Stimulated activated naive B cell treated with anti-CD40 and anti-IgM and Interleukin-4, amounts not matched to agents 10 μg/mL and 1 μg/mL and 100 μg/mL, for 72 hours (primary cell): ENCODE data around the gene B9D2.
A peak's percentile ranks its signal among the peaks of the same experiment; 100 is the strongest.
"Not testable (repeated sequence)": the region's sequence is repeated elsewhere in the genome, so short reads cannot be mapped to it uniquely, and the experiment has no call there.

ENCODE experiments used
- ATAC-seq, 2 donors: fragments of 150-1000 bp; cut with Tn5 transposase; replicated peaks; 2 replicates each; pipeline ENCODE4 v1.10.0; 2021; ENCODE audit warnings: moderate library complexity in 1 of 2
- DNase-seq: peaks from one replicate; pipeline ENCODE4 v3.0.0; 2021
- H3K27ac Mint-ChIP-seq: one replicate; pipeline ENCODE4 v1.8.0; 2022; ENCODE audit warnings: mild to moderate bottlenecking, mixed read lengths
- H3K27me3 Mint-ChIP-seq, 2 donors: one replicate each; pipeline ENCODE4 v1.8.0; 2022; ENCODE audit warnings: mixed read lengths in 2 of 2
- H3K36me3 Mint-ChIP-seq, 2 donors: one replicate each; pipeline ENCODE4 v1.8.0; 2022; ENCODE audit warnings: mixed read lengths in 2 of 2, mild to moderate bottlenecking in 1 of 2
- H3K4me1 Mint-ChIP-seq, 2 donors: one replicate each; pipeline ENCODE4 v1.8.0; 2022; ENCODE audit warnings: mixed read lengths in 2 of 2, mild to moderate bottlenecking in 1 of 2
- H3K4me3 Mint-ChIP-seq, 2 donors: one replicate each; pipeline ENCODE4 v1.8.0; 2022; ENCODE audit warnings: mild to moderate bottlenecking in 2 of 2, mixed read lengths in 2 of 2, moderate library complexity in 1 of 2
- H3K9me3 Mint-ChIP-seq, 2 donors: one replicate each; pipeline ENCODE4 v1.8.0; 2022; ENCODE audit warnings: mixed read lengths in 2 of 2, mild to moderate bottlenecking in 1 of 2

Gene B9D2

GRCh38 chr19:41355035-41355434 lies 8.9 kb downstream of the B9D2 start:
- no peaks in the 10 kb centered on the region for H3K27me3 Mint-ChIP-seq
- no peaks in the 10 kb centered on the region for H3K9me3 Mint-ChIP-seq
- H3K36me3 Mint-ChIP-seq: peaks cover 26 to 39% of the 10 kb centered on the region in 2 donors
- H3K4me1 Mint-ChIP-seq: peaks cover 33 to 58% of the 10 kb centered on the region in 2 donors
- H3K4me3 Mint-ChIP-seq: peak overlapping the region in 1 of 2 donors; percentile 19
- peak overlapping the region; percentile 14 for H3K27ac Mint-ChIP-seq
- DNase-seq (no peak), ATAC-seq (no peak)

GRCh38 chr19:41354343-41354953 lies 9.5 kb downstream of the B9D2 start:
- ATAC-seq: no peak
- peak overlapping the region; percentile 93 for H3K27ac Mint-ChIP-seq
- H3K36me3 Mint-ChIP-seq: peaks cover 24 to 40% of the 10 kb centered on the region in 2 donors
- H3K27me3 Mint-ChIP-seq: no peaks in the 10 kb centered on the region
- DNase-seq: no peak
- H3K9me3 Mint-ChIP-seq: no peaks in the 10 kb centered on the region
- H3K4me1 Mint-ChIP-seq: peaks cover 34 to 61% of the 10 kb centered on the region in 2 donors
- peak overlapping the region; percentile 98 to 100 for H3K4me3 Mint-ChIP-seq

DNA sequence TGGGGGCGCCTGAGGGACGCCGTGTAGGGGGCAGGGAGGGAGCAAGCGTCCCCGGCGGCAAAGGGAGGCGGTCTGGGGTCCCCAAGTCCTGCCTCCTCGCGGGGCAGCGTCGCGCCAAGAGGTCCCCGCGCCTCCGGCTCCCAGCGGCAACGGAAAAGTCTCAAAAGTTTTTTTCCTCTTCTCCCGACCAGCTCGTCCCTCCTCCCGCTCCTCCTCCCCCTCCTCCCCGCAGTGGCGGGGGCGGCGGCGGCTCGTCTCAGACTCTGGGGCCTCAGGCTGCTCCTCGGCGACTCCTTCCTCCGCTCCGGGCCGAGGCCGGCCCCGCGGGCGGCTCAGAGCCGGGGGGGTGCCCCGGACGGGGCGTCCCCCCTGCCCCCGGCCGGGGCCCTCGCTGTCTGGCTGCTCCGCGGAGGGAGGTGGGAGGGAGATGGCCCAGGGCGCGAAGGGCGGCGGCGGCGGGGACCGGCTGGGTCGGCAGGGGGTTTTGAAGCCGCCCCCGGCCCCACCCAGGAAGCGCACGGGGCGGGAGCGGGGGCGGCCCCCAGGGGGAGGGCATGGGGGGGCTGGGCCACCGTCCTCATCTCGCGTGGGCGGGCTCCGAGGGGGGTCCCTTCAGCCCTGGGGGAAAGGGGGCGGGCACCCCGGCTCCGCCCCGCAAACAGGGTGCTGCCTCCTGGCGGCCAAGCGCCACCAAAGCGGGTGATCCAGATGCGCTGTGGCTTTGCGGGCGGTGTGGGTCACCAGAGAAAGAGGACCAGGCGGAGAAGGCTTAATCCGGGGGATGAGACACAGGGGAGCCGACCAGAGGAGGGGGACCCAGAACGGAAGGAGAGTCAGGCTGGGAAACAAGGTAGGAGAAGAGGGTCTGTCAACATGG lies 10.2 kb downstream of the B9D2 start, which contains the start of gene TGFB1:
Gene TGFB1 (minus strand): TSS at position 457 of the 877 bp plus-strand sequence. CDS start 878 bp downstream, outside the sequence.
- no peaks in the 10 kb centered on the region for H3K27me3 Mint-ChIP-seq
- peaks cover 31 to 48% of the 10 kb centered on the region in 2 donors for H3K36me3 Mint-ChIP-seq
- peaks cover 40 to 68% of the 10 kb centered on the region in 2 donors for H3K4me1 Mint-ChIP-seq

GRCh38 chr19:41352609-41353465 lies 11.1 kb downstream of the B9D2 start:
- peaks cover 44 to 73% of the 10 kb centered on the region in 2 donors for H3K4me1 Mint-ChIP-seq
- ATAC-seq: peak; percentile 36 to 37
- H3K36me3 Mint-ChIP-seq: peaks cover 38 to 53% of the 10 kb centered on the region in 2 donors
- no peaks in the 10 kb centered on the region for H3K9me3 Mint-ChIP-seq
- peak overlapping the region; percentile 98 to 100 for H3K4me3 Mint-ChIP-seq
- peak overlapping the region; percentile 98 for H3K27ac Mint-ChIP-seq
- peak; percentile 77 for DNase-seq
- H3K27me3 Mint-ChIP-seq: no peaks in the 10 kb centered on the region

More for the DNA sequence above, 10.2 kb downstream of the B9D2 start, which contains the start of gene TGFB1:
- peak within 1 kb of the TSS; percentile 98 to 100 for H3K4me3 Mint-ChIP-seq
- DNase-seq: peak; percentile 90
- H3K9me3 Mint-ChIP-seq: no peaks in the 10 kb centered on the region
- peak within 1 kb of the TSS; percentile 98 for H3K27ac Mint-ChIP-seq
- ATAC-seq: peak; percentile 53 to 63

DNA sequence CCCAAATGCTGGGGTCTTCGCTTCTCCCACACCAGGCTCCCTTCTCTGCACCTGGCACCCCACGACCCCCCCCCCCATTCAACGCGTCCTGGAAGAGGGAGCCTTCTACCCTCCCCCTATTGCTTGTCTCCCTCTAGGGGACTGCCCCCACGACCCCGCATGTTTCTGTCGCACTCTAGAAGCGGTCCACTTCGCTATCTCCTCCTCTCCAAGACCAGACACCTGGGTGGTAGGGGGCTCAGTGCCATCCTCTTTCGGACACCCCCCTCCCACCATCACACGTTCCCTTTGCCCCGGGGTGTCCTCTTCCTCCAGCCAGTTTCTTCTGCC lies 11.7 kb downstream of the B9D2 start:
- DNase-seq: no peak
- peaks cover 42 to 68% of the 10 kb centered on the region in 2 donors for H3K4me1 Mint-ChIP-seq
- ATAC-seq: peak in 1 of 2 donors; percentile 1
- H3K9me3 Mint-ChIP-seq: no peaks in the 10 kb centered on the region
- peaks cover 39 to 53% of the 10 kb centered on the region in 2 donors for H3K36me3 Mint-ChIP-seq
- peak overlapping the region; percentile 98 to 100 for H3K4me3 Mint-ChIP-seq
- H3K27me3 Mint-ChIP-seq: no peaks in the 10 kb centered on the region
- H3K27ac Mint-ChIP-seq: peak overlapping the region; percentile 98

- H3K9me3 Mint-ChIP-seq: no peaks in the 10 kb centered on the region
- H3K27ac Mint-ChIP-seq: peak overlapping the region; percentile 98
- H3K4me1 Mint-ChIP-seq: peaks cover 38 to 62% of the 10 kb centered on the region in 2 donors
- DNase-seq: peak; percentile 89
- H3K36me3 Mint-ChIP-seq: peaks cover 37 to 52% of the 10 kb centered on the region in 2 donors
- ATAC-seq: peak; percentile 64 to 65
- H3K27me3 Mint-ChIP-seq: no peaks in the 10 kb centered on the region
- H3K4me3 Mint-ChIP-seq: peak overlapping the region; percentile 98 to 100
Measured at GRCh38 chr19:41351339-41352245, 12.4 kb downstream of the B9D2 start.

- no peaks in the 10 kb centered on the region for H3K9me3 Mint-ChIP-seq
Measured at GRCh38 chr19:41350735-41351338, 13.1 kb downstream of the B9D2 start.

GRCh38 chr19:41346916-41347315 lies 17.0 kb downstream of the B9D2 start:
- not testable (repeated sequence) for H3K27me3 Mint-ChIP-seq, H3K27ac Mint-ChIP-seq, ATAC-seq, H3K9me3 Mint-ChIP-seq, DNase-seq, H3K4me3 Mint-ChIP-seq
- H3K36me3 Mint-ChIP-seq: peaks cover 44 to 58% of the 10 kb centered on the region in 2 donors
- peaks cover 36 to 61% of the 10 kb centered on the region in 2 donors for H3K4me1 Mint-ChIP-seq

More at GRCh38 chr19:41350735-41351338, 13.1 kb downstream of the B9D2 start:
- Mint-ChIP-seq H3K36me3 (peaks cover 35 to 50% of the 10 kb centered on the region in 2 donors), H3K4me3 (peak overlapping the region; percentile 98 to 100), H3K27me3 (no peaks in the 10 kb centered on the region), H3K4me1 (peaks cover 35 to 55% of the 10 kb centered on the region in 2 donors), H3K27ac (peak overlapping the region; percentile 98)
- no peak for DNase-seq
- ATAC-seq: peak in 1 of 2 donors; percentile 13

DNA sequence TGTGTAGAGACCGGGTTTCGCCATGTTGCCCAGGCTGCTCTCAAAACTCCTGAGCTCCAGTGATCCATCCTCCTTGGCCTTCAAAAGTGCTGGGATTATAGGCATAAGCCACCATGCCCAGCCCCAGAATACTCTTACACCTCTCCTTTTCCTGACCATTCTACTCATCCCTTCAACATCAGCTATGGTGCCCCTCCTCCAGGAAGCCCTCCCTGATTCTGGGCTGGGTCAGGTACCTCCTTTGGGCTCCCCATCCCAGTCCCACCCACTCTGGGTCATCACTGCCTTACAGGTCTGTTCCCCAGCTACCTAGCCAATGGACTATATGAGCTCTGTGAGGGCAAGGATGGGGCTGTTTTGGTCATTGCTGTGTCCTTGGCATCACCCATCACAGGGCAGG lies 19.8 kb downstream of the B9D2 start:
- Mint-ChIP-seq H3K4me3 (no peak overlapping the region), H3K27me3 (no peaks in the 10 kb centered on the region), H3K4me1 (peaks cover 32 to 50% of the 10 kb centered on the region in 2 donors), H3K9me3 (no peaks in the 10 kb centered on the region), H3K36me3 (peaks cover 43 to 56% of the 10 kb centered on the region in 2 donors), H3K27ac (peak overlapping the region; percentile 75)
- ATAC-seq (no peak), DNase-seq (no peak)

GRCh38 chr19:41341669-41342490 lies 22.1 kb downstream of the B9D2 start:
- no peak for ATAC-seq
- peaks cover 27 to 47% of the 10 kb centered on the region in 2 donors for H3K4me1 Mint-ChIP-seq
- no peak overlapping the region for H3K4me3 Mint-ChIP-seq
- DNase-seq: no peak
- no peaks in the 10 kb centered on the region for H3K9me3 Mint-ChIP-seq
- peak overlapping the region; percentile 84 for H3K27ac Mint-ChIP-seq
- H3K36me3 Mint-ChIP-seq: peaks cover 36 to 52% of the 10 kb centered on the region in 2 donors
- no peaks in the 10 kb centered on the region for H3K27me3 Mint-ChIP-seq

DNA sequence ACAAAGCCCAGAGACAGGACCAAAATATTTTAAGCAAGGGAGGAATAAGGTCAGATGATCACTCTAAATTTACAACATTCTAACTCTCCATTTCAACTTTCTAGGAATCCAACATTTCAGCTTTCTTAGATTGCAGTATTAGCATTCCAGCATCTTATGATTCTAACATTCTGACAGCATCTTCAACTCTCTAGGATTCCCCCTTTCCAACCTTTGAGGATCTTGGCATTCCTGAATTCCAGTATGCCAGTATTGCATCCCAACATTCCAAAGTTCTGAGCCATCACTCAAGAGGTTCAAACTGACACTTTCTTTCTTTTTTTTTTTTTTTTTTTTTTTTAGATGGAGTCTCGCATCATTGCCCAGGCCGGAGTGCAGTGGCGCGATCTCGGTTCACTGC lies 24.0 kb downstream of the B9D2 start:
- Mint-ChIP-seq H3K4me1 (peaks cover 30 to 64% of the 10 kb centered on the region in 2 donors), H3K4me3 (no peak overlapping the region), H3K36me3 (peaks cover 44 to 60% of the 10 kb centered on the region in 2 donors), H3K27me3 (no peaks in the 10 kb centered on the region), H3K27ac (no peak overlapping the region), H3K9me3 (no peaks in the 10 kb centered on the region)
- DNase-seq: no peak
- no peak for ATAC-seq

GRCh38 chr19:41335467-41335866 lies 28.5 kb downstream of the B9D2 start:
- no peaks in the 10 kb centered on the region for H3K27me3 Mint-ChIP-seq
- H3K36me3 Mint-ChIP-seq: peaks cover 32 to 54% of the 10 kb centered on the region in 2 donors
- peak overlapping the region; percentile 41 to 50 for H3K4me3 Mint-ChIP-seq
- H3K27ac Mint-ChIP-seq: peak overlapping the region; percentile 94
- peaks cover 29 to 62% of the 10 kb centered on the region in 2 donors for H3K4me1 Mint-ChIP-seq
- DNase-seq (no peak), ATAC-seq (no peak)
- no peaks in the 10 kb centered on the region for H3K9me3 Mint-ChIP-seq
